ENCODE measurements around the gene SPCS2. TPM values are rescaled to one million over a fixed set of nuclear protein-coding genes. Genes with fewer than 3 reads are reported as not detected.
"Not testable (repeated sequence)": the region's sequence is repeated elsewhere in the genome, so short reads cannot be mapped to it uniquely, and the experiment has no call there.

Gene SPCS2
- total RNA-seq, 1 experiment from 2014 or later: 209 TPM

- Mint-ChIP-seq H3K4me3 (ENCODE audit: low read depth, unreplicated experiment) (peak within 1 kb of the TSS; percentile 97), H3K9me3 (ENCODE audit: low read depth, unreplicated experiment) (no peaks in the 10 kb centered on the region), H3K36me3 (ENCODE audit: insufficient read depth, unreplicated experiment) (peaks cover 17% of the 10 kb centered on the region), H3K27me3 (ENCODE audit: unreplicated experiment) (no peaks in the 10 kb centered on the region), H3K27ac (ENCODE audit: unreplicated experiment) (peak within 1 kb of the TSS; percentile 10), H3K4me1 (ENCODE audit: low read depth, unreplicated experiment) (peaks cover 19% of the 10 kb centered on the region)
- CTCF ChIA-PET: interaction anchor here (1.1 to 1.4 kb wide), 2 partner anchors 34 to 152 kb away, joined by 3 read pairs; no protein-coding TSS in a partner anchor
- TF ChIP-seq CTCF (IDR thresholded peaks at IDR 0.05; ENCODE audit: unreplicated experiment): no peak
- DNase-seq: peak; percentile 78
- no TSS peak for BruUV-seq (replicated peaks)
- intact Hi-C loops (cut with micrococcal nuclease; ENCODE audit: unreplicated experiment): no loop called here
These were observed 39.6 kb downstream of the SPCS2 start, which contains the start of gene NEU3 for GRCh38 chr11:74988541-74989259. Gene NEU3 (plus strand): TSS chr11:74988933. CDS start chr11:74989061, 128 bp downstream.

GRCh38 chr11:74989260-74989638, 40.2 kb downstream of the SPCS2 start:
- H3K9me3 Mint-ChIP-seq (ENCODE audit: low read depth, unreplicated experiment): no peaks in the 10 kb centered on the region
- intact Hi-C loops (cut with micrococcal nuclease; ENCODE audit: unreplicated experiment): no loop called here
- peak overlapping the region; percentile 10 for H3K27ac Mint-ChIP-seq (ENCODE audit: unreplicated experiment)
- no peak for TF ChIP-seq CTCF (IDR thresholded peaks at IDR 0.05; ENCODE audit: unreplicated experiment)
- peak overlapping the region; percentile 97 for H3K4me3 Mint-ChIP-seq (ENCODE audit: low read depth, unreplicated experiment)
- peak; percentile 4 for DNase-seq
- no TSS peak for BruUV-seq (replicated peaks)
- peaks cover 17% of the 10 kb centered on the region for H3K36me3 Mint-ChIP-seq (ENCODE audit: insufficient read depth, unreplicated experiment)
- CTCF ChIA-PET: interaction anchor here (1.4 kb wide), 1 partner anchor 151 kb away, joined by 3 read pairs; no protein-coding TSS in a partner anchor
- H3K27me3 Mint-ChIP-seq (ENCODE audit: unreplicated experiment): no peaks in the 10 kb centered on the region
- H3K4me1 Mint-ChIP-seq (ENCODE audit: low read depth, unreplicated experiment): peaks cover 19% of the 10 kb centered on the region

GRCh38 chr11:74990150-74990549, 41.1 kb downstream of the SPCS2 start:
- DNase-seq; intact Hi-C loops (cut with micrococcal nuclease; ENCODE audit: unreplicated experiment); H3K27me3 Mint-ChIP-seq (ENCODE audit: unreplicated experiment); BruUV-seq (replicated peaks); H3K9me3 Mint-ChIP-seq (ENCODE audit: low read depth, unreplicated experiment); H3K27ac Mint-ChIP-seq (ENCODE audit: unreplicated experiment); CTCF ChIA-PET: not testable (repeated sequence)
- Mint-ChIP-seq H3K4me1 (ENCODE audit: low read depth, unreplicated experiment) (peaks cover 19% of the 10 kb centered on the region), H3K4me3 (ENCODE audit: low read depth, unreplicated experiment) (peak overlapping the region; percentile 97), H3K36me3 (ENCODE audit: insufficient read depth, unreplicated experiment) (peaks cover 17% of the 10 kb centered on the region)

GRCh38 chr11:74990941-74991340, 41.9 kb downstream of the SPCS2 start:
- no peak overlapping the region for H3K27ac Mint-ChIP-seq (ENCODE audit: unreplicated experiment)
- no peaks in the 10 kb centered on the region for H3K27me3 Mint-ChIP-seq (ENCODE audit: unreplicated experiment)
- peaks cover 19% of the 10 kb centered on the region for H3K4me1 Mint-ChIP-seq (ENCODE audit: low read depth, unreplicated experiment)
- no peak for TF ChIP-seq CTCF (IDR thresholded peaks at IDR 0.05; ENCODE audit: unreplicated experiment)
- no peak overlapping the region for H3K4me3 Mint-ChIP-seq (ENCODE audit: low read depth, unreplicated experiment)
- no peaks in the 10 kb centered on the region for H3K9me3 Mint-ChIP-seq (ENCODE audit: low read depth, unreplicated experiment)
- BruUV-seq (replicated peaks): no TSS peak
- intact Hi-C loops (cut with micrococcal nuclease; ENCODE audit: unreplicated experiment): no loop called here
- CTCF ChIA-PET: no interaction called here
- DNase-seq: no peak
- peaks cover 17% of the 10 kb centered on the region for H3K36me3 Mint-ChIP-seq (ENCODE audit: insufficient read depth, unreplicated experiment)

- no peak for TF ChIP-seq CTCF (IDR thresholded peaks at IDR 0.05; ENCODE audit: unreplicated experiment)
- H3K9me3 Mint-ChIP-seq (ENCODE audit: low read depth, unreplicated experiment): no peaks in the 10 kb centered on the region
- no peak for DNase-seq
- no TSS peak for BruUV-seq (replicated peaks)
- intact Hi-C loops (cut with micrococcal nuclease; ENCODE audit: unreplicated experiment): no loop called here
- CTCF ChIA-PET: no interaction called here
- peaks cover 13% of the 10 kb centered on the region for H3K36me3 Mint-ChIP-seq (ENCODE audit: insufficient read depth, unreplicated experiment)
- no peaks in the 10 kb centered on the region for H3K27me3 Mint-ChIP-seq (ENCODE audit: unreplicated experiment)
- no peak overlapping the region for H3K4me3 Mint-ChIP-seq (ENCODE audit: low read depth, unreplicated experiment)
- no peak overlapping the region for H3K27ac Mint-ChIP-seq (ENCODE audit: unreplicated experiment)
- H3K4me1 Mint-ChIP-seq (ENCODE audit: low read depth, unreplicated experiment): peaks cover 19% of the 10 kb centered on the region
These were observed 43.8 kb downstream of the SPCS2 start for GRCh38 chr11:74992852-74993251.
